Tibial artery (tissue), 4 donors: ENCODE data around the gene TMSB4X.

Experiments
- DNase-seq, 2 donors: peaks; one replicate each; pipeline ENCODE4 v3.0.0-alpha.2; 2019
- H3K27ac ChIP-seq, 2 donors: fragments of 200-600 bp; sonication (generic) in 1 of 2; 1 replicate in 1 of 2; 2 replicates in 1 of 2; pipeline ENCODE4 v1.5.1; 2018 to 2019; ENCODE audit warnings: mild to moderate bottlenecking in 1 of 2
- H3K27me3 ChIP-seq, 2 donors: fragments of 200-600 bp; sonication (generic) in 1 of 2; one replicate each; pipeline versions ENCODE4 v1.5.1 to v1.6.0; 2016 to 2019
- H3K36me3 ChIP-seq, 3 donors: fragments of 200-600 bp; sonication (generic) in 2 of 3; one replicate each; pipeline ENCODE4 v1.5.1; 2016 to 2019; ENCODE audit warnings: mild to moderate bottlenecking in 2 of 3
- H3K4me1 ChIP-seq, 4 donors: fragments of 200-600 bp; sonication (generic) in 2 of 4; 1 replicate in 3 of 4; 2 replicates in 1 of 4; pipeline ENCODE4 v1.5.1; 2016 to 2019
- H3K4me3 ChIP-seq, 2 donors: fragments of 200-600 bp; sonication (generic) in 1 of 2; 1 replicate in 1 of 2; 2 replicates in 1 of 2; pipeline ENCODE4 v1.5.1; 2018 to 2019; ENCODE audit warnings: mild to moderate bottlenecking in 2 of 2
- H3K9me3 ChIP-seq, 3 donors: fragments of 200-600 bp; sonication (generic) in 1 of 3; one replicate each; pipeline ENCODE4 v1.5.1; 2016 to 2019
- CTCF ChIP-seq, 2 experiments: fragments of 200-600 bp in 1 of 2; fragments of 450-650 bp in 1 of 2; IDR thresholded peaks; one replicate each; pipeline ENCODE4 v1.5.1; 2017 to 2019; ENCODE audit warnings: antibody characterized with exemption in 2 of 2, mild to moderate bottlenecking in 1 of 2, moderate library complexity in 1 of 2
- intact Hi-C: fragments of 100-400 bp; cut with DNase I; formaldehyde crosslinking; loops from one replicate; pipeline ENCODE4 v1.15.0; 2023; ENCODE audit warnings: low total_unique reads

Gene TMSB4X

GRCh38 chrX:12974796-12975669 lies at the start of gene TMSB4X:
TSS of gene TMSB4X (plus strand) at chrX:12975110.
- peak in 1 of 2 experiments; percentile 8 for TF ChIP-seq CTCF (IDR thresholded peaks at IDR 0.05)
- H3K36me3 ChIP-seq, result no peaks in the 10 kb centered on the region
- H3K4me3 ChIP-seq, result peak within 1 kb of the TSS; percentile 86 to 87
- intact Hi-C loops, result loop anchor here (5.0 to 10.0 kb wide), 3 partner anchors 120 to 512 kb away; no protein-coding TSS in a partner anchor
- peak; percentile 78 to 91 for DNase-seq
- H3K27ac ChIP-seq, result peak within 1 kb of the TSS; percentile 92 to 98
- no peaks in the 10 kb centered on the region for H3K9me3 ChIP-seq
- no peaks in the 10 kb centered on the region for H3K27me3 ChIP-seq
- peaks cover 0 to 49% (median 3%) of the 10 kb centered on the region in 4 donors for H3K4me1 ChIP-seq

GRCh38 chrX:12929701-12930100 lies 45.2 kb upstream of the TMSB4X start:
- Histone ChIP-seq H3K4me1 (no peaks in the 10 kb centered on the region), H3K36me3 (no peaks in the 10 kb centered on the region), H3K27ac (no peak overlapping the region), H3K27me3 (no peaks in the 10 kb centered on the region), H3K4me3 (no peak overlapping the region), H3K9me3 (no peaks in the 10 kb centered on the region)
- DNase-seq, result no peak
- intact Hi-C loops, result no loop called here
- no peak for TF ChIP-seq CTCF (IDR thresholded peaks at IDR 0.05)

- no peak for TF ChIP-seq CTCF (IDR thresholded peaks at IDR 0.05)
- no peak for DNase-seq
- intact Hi-C loops, result no loop called here
- H3K36me3 ChIP-seq, result no peaks in the 10 kb centered on the region
- H3K4me3 ChIP-seq, result no peak overlapping the region
- H3K9me3 ChIP-seq, result no peaks in the 10 kb centered on the region
- no peak overlapping the region for H3K27ac ChIP-seq
- H3K27me3 ChIP-seq, result no peaks in the 10 kb centered on the region
- H3K4me1 ChIP-seq, result no peaks in the 10 kb centered on the region
These were observed 44.8 kb upstream of the TMSB4X start for GRCh38 chrX:12930150-12930549.

- H3K36me3 ChIP-seq, result no peaks in the 10 kb centered on the region
- H3K27ac ChIP-seq, result no peak overlapping the region
- H3K9me3 ChIP-seq, result no peaks in the 10 kb centered on the region
- H3K4me3 ChIP-seq, result no peak overlapping the region
- TF ChIP-seq CTCF (IDR thresholded peaks at IDR 0.05), result no peak
- H3K27me3 ChIP-seq, result no peaks in the 10 kb centered on the region
- no peaks in the 10 kb centered on the region for H3K4me1 ChIP-seq
- intact Hi-C loops, result no loop called here
- no peak for DNase-seq
These were observed 42.7 kb upstream of the TMSB4X start for GRCh38 chrX:12932244-12932643.

- DNase-seq, result no peak
- Histone ChIP-seq H3K4me1 (no peaks in the 10 kb centered on the region), H3K4me3 (no peak overlapping the region), H3K27ac (no peak overlapping the region), H3K27me3 (no peaks in the 10 kb centered on the region), H3K9me3 (no peaks in the 10 kb centered on the region), H3K36me3 (no peaks in the 10 kb centered on the region)
- TF ChIP-seq CTCF (IDR thresholded peaks at IDR 0.05), result no peak
- intact Hi-C loops, result no loop called here
These were observed 40.1 kb upstream of the TMSB4X start for GRCh38 chrX:12934850-12935249.
